CMK (cell line): ENCODE results near the gene MRPL9.
"Not testable (repeated sequence)": the region's sequence is repeated elsewhere in the genome, so short reads cannot be mapped to it uniquely, and the experiment has no call there.

Experiments used
- DNase-seq: peaks from one replicate; pipeline ENCODE4 v3.0.0-alpha.2; 2010; ENCODE audit warnings: low read depth

Gene MRPL9

GRCh38 chr1:151783796-151784195 lies 20.5 kb upstream of the MRPL9 start:
- no peak for DNase-seq

GRCh38 chr1:151782741-151783140 lies 19.4 kb upstream of the MRPL9 start:
- DNase-seq = no peak

GRCh38 chr1:151782026-151782425 lies 18.7 kb upstream of the MRPL9 start:
- not testable (repeated sequence) for DNase-seq

- DNase-seq = not testable (repeated sequence)
Measured at GRCh38 chr1:151780736-151781135, 17.4 kb upstream of the MRPL9 start.

- DNase-seq = no peak
Measured at GRCh38 chr1:151779852-151780251, 16.6 kb upstream of the MRPL9 start.

- DNase-seq = no peak
Measured at GRCh38 chr1:151777317-151777716, 14.0 kb upstream of the MRPL9 start.

GRCh38 chr1:151776665-151777062 lies 13.4 kb upstream of the MRPL9 start:
- DNase-seq = no peak

GRCh38 chr1:151775894-151776664 lies 12.8 kb upstream of the MRPL9 start:
- DNase-seq = no peak

GRCh38 chr1:151774256-151774922 lies 11.1 kb upstream of the MRPL9 start:
- peak; percentile 44 for DNase-seq

GRCh38 chr1:151773702-151774101 lies 10.4 kb upstream of the MRPL9 start:
- no peak for DNase-seq

GRCh38 chr1:151769270-151769669 lies 6.0 kb upstream of the MRPL9 start:
- not testable (repeated sequence) for DNase-seq

GRCh38 chr1:151768351-151769066 lies 5.2 kb upstream of the MRPL9 start:
- DNase-seq = not testable (repeated sequence)

- no peak for DNase-seq
Measured at GRCh38 chr1:151763990-151764389, 694 bp upstream of the MRPL9 start.

GRCh38 chr1:151760597-151761385 lies 2.5 kb downstream of the MRPL9 start:
- DNase-seq = no peak

GRCh38 chr1:151759241-151759640 lies 4.1 kb downstream of the MRPL9 start:
- DNase-seq = no peak

GRCh38 chr1:151756291-151756690 lies 7.0 kb downstream of the MRPL9 start:
- DNase-seq = no peak

GRCh38 chr1:151741516-151741915 lies 21.8 kb downstream of the MRPL9 start:
- no peak for DNase-seq

GRCh38 chr1:151739590-151740355 lies 23.5 kb downstream of the MRPL9 start:
- DNase-seq = no peak

- no peak for DNase-seq
Measured at GRCh38 chr1:151737479-151737878, 25.8 kb downstream of the MRPL9 start.

GRCh38 chr1:151737026-151737425 lies 26.3 kb downstream of the MRPL9 start:
- DNase-seq = no peak

- not testable (repeated sequence) for DNase-seq
Measured at GRCh38 chr1:151733995-151734394, 29.3 kb downstream of the MRPL9 start.
